Activated T-cell treated with anti-CD3 and anti-CD28 coated beads for 48 hours (primary cell): ENCODE results near the gene NARS2.
"Not testable (repeated sequence)": the region's sequence is repeated elsewhere in the genome, so short reads cannot be mapped to it uniquely, and the experiment has no call there.

Source experiments
- DNase-seq: peaks from one replicate; pipeline ENCODE4 v3.0.0-alpha.2; 2020; ENCODE audit warnings: low read depth

NARS2 gene

DNA sequence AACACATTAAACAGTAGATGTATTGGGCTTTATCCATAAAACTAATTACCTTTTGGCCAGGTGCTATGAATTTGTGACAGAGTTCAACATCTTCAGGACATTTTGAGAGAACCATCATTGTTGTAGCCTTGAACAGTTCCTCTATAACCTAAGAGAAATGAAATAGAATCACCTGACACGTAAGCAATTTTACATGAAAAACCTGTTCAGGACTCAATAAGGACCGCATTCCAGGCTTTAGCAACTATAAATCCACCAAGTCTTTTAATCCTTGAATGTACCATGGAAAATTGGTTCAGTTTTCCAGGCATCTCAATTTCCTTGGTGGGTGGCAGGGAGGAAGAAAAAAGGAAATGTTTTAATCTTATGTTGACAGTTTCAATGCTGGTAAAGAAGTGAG lies 96.1 kb downstream of the NARS2 start:
- DNase-seq, result no peak

DNA sequence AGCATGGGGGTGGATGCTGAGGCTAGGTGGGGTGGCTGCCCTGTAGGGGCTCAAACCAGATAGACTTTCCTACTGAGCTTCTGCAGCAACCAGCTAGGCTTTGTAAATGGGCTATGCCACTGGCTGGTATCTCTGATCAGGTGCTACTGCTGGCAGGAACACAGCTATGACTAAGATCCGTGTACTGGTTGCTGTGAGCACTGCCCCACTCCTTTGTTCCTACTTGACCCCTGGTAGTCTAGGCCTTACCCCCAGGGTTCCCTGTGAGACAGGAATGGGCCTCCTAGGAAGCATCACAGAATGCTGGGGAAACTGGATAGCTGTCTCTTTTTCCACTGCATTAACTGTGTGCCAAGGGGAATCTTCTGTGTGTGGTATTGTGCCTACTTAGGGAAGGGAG lies 98.6 kb downstream of the NARS2 start:
- no peak for DNase-seq

DNA sequence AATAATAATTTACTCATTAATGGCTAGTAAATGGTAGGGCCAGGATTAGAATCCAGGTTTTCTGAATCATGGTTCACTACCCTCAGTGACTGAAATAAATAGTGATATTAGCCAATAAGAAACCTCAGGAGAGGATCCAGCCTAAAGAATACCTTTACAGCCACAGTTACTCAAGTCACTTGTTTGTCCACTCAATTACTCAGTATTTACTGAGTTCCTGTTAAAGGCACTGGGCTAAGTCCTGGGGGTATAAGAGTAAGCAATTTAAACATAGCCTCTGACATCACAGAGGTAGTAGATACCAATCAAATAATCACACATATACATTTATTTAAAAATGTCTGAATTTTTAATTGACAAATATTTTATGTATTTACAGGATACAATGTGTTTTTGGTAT lies 100.2 kb downstream of the NARS2 start:
- DNase-seq, result no peak

DNA sequence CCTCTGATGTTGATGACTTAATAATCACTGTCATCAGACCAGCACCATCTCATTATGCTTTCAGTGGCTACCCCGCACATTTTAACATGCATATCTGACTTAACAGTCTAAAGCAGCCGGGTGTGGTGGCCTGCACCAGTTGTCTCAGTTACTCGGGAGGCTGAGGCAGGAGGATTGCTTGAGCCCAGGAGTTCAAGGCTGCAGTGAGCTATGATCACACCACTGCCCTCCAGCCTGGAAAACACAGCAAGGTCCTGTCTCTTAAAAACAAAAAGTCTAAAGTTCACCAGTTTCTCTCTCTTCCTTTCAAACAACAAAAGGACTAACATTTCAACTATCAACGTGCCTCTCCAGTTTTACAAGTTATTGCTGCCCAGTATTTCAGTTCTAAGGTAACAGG lies 101.8 kb downstream of the NARS2 start:
- DNase-seq, result no peak

- no peak for DNase-seq
Measured at GRCh38 chr11:78472382-78472781, 102.3 kb downstream of the NARS2 start.

- no peak for DNase-seq
Measured at GRCh38 chr11:78470861-78471442, 103.7 kb downstream of the NARS2 start.

- DNase-seq, result no peak
Measured at GRCh38 chr11:78469896-78470295, 104.8 kb downstream of the NARS2 start.

DNA sequence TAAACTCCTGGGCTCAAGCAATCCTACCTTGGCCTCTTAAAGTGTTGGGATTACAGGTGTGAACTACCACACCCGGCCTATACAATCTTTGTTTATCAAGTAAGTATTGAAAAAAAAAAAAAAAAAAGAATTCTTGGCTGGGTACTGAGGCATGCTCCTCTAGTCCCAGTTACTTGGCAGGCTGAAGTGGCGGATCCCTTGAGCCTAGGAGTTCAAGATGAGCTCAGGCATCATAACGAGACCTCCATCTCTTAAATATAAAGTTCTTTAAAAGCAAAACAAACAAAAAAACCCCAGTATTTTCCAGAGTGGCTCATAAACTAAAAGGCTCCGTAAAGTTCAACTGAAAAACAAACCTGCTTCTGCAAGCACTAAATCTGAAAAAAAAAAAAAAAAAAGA lies 106.7 kb downstream of the NARS2 start:
- no peak for DNase-seq

GRCh38 chr11:78467370-78467769 lies 107.3 kb downstream of the NARS2 start:
- no peak for DNase-seq

DNA sequence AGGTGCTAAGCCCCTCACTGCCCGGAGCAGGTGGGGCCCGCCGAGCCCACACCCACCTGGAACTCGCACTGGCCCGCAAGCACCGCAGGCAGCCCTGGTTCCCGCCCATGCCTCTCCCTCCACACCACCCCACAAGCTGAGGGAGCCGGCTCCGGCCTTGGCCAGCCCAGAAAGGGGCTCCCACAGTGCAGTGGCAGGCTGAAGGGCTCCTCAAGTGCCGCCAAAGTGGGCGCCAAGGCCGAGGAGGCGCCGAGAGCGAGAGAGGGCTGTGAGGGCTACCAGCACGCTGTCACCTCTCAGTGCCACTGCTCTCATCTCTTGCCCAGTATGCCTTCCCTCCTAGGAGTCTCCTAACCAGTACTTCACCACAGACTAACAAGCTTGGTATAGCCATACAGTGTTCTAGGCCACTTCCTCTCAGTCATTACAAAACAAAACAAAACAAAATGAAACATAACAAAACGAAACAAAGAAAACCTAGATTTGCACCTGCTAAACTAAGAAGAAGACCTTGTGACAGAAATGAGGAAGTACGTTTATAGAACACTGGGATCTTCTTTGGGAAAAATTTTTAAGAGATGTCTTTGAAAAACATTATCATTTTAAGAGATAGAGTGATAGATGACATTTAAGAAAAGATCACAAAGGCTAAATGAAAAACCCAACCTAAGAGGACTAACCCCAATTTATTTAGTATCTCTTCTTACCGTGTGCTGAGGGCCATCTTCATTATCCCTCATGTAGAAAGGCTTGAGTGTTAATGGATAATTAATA lies 109.3 kb downstream of the NARS2 start:
- DNase-seq, result peak; percentile 4

GRCh38 chr11:78464787-78465168 lies 109.9 kb downstream of the NARS2 start:
- DNase-seq, result not testable (repeated sequence)

DNA sequence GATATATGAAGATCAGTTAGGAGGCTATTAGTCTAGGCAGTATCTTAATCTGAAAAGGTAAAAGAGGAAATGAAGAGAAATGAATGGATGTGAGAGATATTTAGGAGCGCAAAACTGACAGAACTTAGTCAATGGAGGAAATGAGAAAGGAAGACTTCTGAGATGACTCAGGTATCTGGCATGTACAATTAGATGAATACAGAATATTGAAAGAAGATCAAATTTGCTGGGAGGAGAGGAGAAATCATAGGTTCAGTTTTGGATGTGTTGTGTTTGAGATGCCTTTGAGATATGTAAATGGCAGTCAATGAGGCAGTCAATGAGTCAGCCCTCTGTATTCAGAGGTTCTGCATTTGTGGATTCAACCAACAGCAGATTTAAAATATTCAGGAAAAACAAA lies 114.2 kb downstream of the NARS2 start:
- DNase-seq, result no peak

DNA sequence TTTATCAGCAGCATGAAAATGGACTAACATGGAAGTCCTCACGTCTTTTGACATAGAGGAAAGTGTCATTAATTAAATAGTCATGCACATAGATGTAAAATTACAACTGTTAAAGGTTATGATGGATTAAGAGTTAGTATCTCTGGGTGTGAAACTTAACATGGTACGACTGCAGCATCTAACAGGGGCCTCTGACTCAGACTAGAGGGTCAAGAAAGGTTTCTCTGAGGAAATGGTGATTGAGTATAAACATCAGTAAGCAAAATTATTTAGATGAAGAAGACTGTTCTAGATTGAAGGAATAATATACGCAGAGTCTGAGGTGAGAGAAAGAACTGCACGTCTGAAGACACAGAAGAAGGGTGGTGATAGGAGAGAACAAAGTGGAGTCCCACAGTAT lies 114.9 kb downstream of the NARS2 start:
- no peak for DNase-seq

- no peak for DNase-seq
Measured at GRCh38 chr11:78457448-78457847, 117.2 kb downstream of the NARS2 start.

DNA sequence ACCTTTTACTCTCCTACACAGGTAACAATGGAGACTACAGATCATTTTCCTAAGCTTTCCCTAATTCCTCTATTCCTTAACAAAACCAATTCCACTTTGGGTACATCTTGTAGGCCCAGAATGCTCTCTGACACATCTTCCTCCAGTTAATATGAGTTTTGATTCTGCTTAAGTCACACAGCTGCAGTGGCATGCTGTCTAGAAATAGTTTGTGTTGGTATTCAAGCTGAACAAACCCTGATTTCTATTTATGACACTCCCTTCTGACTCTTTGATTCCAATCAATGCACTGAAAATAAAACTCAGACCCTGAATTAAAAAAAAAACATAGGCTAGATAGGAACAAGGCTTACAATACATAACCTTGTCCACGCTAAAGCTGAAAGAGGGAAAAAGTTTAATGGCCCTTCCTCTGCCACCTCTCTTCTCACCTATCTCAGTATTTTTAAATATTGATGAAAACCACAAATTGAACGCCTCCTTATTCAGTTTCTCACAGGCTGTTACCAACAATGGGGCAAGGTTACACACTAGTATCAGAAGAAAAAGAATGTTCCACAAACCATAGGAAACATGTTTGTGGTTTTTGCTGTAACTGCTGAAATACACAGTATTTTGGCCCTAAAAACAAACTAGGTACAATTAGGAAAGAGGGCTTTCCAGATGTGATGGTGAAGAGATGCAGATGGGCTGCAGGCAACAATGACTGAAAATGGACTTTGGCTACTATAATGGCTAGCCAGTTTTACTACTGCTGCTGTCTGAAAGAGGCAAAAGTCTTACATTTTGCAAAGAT lies 121.3 kb downstream of the NARS2 start:
- no peak for DNase-seq

DNA sequence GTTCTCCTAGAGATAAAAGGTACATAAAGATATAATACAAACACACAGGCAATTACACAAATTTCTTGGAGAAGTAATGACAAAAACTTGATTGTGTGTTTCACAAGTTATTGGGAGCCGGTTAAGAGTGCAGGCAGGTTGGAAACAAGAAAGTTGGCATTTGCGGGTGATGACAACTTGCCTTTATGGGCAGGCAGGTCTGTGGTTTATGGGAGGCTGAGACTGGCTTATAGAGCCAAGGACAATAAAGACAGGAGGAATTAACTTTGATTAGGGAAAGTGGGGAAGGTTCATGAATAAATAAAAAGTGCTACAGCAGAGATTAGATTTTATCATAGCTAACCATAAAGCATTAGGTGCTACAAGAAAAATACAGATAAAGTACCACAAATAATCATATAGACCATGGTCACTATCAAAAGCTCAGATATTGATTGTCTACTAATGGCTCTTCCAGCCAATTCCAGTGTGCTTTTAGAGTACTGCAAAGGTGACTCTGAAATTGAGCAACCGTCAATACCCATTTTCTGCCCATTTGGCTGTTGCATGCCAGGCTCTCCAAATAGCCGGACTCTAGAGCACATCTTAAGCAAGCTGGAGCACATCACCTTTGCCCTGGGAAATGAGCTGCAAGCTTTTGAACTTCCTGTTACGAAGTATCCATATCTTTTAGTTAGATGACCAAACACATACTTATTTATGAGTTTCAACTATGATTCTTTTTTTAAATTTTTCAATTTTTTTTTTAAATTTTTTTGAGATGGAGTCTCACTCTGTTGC lies 123.1 kb downstream of the NARS2 start:
- DNase-seq, result no peak

DNA sequence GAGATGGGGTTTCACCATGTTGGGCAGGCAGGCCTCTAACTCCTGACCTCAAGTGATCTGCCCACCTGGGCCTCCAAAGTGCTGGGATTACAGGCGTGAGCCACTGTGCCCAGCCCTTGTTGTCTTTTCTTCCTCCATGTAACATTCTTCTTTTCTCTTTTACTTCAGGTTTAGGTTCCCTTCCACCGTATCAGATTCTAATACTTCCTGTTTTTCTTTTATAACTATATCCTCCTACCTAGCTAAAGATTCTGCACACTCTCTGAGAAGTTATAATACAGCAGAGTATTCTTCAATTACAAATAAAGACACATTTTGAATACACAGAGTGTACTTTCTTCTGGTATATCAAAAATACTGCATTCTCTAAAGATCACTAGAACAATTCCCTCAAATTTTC lies 123.8 kb downstream of the NARS2 start:
- no peak for DNase-seq

GRCh38 chr11:78449866-78450265 lies 124.8 kb downstream of the NARS2 start:
- no peak for DNase-seq

- no peak for DNase-seq
Measured at GRCh38 chr11:78446210-78446609, 128.5 kb downstream of the NARS2 start.

DNA sequence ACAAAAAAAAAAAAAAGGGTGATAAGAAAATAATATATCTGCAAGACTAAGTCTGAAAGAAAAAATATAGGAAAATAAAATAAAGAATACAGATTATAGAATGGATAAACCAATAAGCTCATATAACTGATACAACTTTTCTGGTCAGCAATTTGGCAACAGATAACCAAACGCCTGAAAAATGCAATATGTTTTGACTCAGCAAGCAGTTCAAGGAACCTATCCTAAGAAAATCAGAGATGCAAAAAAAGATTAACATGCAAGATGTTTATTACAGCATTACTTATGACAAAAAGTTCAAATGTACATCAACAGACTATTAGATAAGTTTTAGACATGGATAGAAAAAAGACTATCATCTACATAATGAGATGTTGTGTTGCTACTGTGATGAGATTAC lies 129.9 kb downstream of the NARS2 start:
- DNase-seq, result no peak

DNA sequence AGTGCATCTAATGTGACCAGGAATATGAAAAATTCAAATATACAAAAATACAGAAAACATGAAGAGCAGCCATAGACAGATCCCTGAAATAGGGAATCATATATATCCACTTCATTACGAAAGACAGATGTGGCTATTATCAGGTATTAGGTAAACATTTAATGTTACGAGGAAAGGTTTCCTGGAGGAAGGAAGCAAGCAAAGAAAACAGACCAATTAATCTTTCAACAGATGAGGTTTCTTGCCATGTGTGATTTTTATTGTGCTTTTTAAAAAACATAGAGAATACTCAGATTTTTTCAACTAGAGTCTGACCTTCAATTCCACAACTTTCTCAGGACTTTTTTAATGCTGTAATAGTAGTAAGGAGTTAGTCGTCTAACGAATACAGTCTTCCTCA lies 132.7 kb downstream of the NARS2 start:
- no peak for DNase-seq

GRCh38 chr11:78438298-78438975 lies 136.2 kb downstream of the NARS2 start:
- no peak for DNase-seq
